Measurements from ENCODE around the gene CD7.

CD7 gene

DNA sequence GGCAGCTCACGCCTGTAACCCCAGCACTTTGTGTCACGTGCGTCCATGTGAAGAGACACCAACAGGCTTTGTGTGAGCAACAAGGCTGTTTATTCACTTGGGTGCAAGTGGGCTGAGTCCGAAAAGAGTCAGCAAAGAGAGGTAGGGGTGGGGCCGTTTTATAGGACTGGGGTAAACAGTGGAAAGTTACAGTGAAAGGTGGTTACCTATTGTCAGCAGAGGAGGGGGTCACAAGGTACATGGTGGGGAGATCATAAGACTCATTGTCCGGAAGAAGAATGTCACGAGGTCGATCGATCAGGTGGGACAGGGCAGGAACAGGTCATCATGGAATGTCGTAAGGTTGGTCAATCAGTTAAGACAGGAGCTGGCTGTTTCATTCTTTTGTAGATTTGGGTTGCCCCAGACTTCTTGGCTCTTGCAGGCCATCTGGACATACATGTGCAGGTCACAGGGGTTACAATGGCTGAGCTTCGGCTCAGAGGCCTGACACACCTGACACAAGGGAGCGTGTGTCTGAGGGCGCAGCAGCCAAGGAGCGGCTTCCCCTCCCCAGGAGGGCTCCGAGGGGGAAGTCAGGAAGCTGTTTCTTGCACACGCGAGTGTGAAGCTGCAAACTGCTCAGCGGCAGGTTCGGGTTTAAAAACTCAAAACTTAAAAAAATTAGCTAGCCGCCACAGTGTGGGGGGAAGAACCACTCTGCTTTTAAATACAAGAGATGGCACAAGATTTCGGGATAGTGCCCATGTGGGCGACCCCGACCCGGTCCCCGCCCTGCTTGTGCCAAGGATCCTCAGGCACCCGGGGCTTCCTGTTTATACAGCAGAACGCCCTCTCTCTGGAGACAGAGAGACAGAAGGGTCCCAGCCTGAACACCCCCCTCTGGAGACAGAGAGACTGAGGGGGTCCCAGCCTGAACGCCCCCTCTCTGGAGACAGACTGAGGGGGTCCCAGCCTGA, 29.2 kb upstream of the CD7 start:
- H3K27ac ChIP-seq = no peak overlapping the region

GRCh38 chr17:82345151-82345976, 28.0 kb upstream of the CD7 start:
- Histone ChIP-seq H3K27ac (no peak overlapping the region), H2AFZ (ENCODE audit: low read depth) (no peak overlapping the region), H3K9ac (no peak overlapping the region), H3K27me3 (ENCODE audit: insufficient read depth, low read depth) (no peaks in the 10 kb centered on the region), H3K4me1 (ENCODE audit: low read depth, poor library complexity, severe bottlenecking) (peaks cover 25% of the 10 kb centered on the region), H4K20me1 (ENCODE audit: insufficient read depth) (no peaks in the 10 kb centered on the region), H3K79me2 (ENCODE audit: insufficient read depth, low read depth) (no peaks in the 10 kb centered on the region), H3K4me2 (no peak overlapping the region), H3K4me3 (IDR thresholded peaks at IDR 0.05; ENCODE audit: insufficient read depth, low read depth, low read length) (no peak overlapping the region), H3K36me3 (ENCODE audit: insufficient read depth) (no peaks in the 10 kb centered on the region)
- TF ChIP-seq CTCF (conservative IDR thresholded peaks at IDR 0.05; ENCODE audit: low read depth, low read length) = no peak

More for the DNA sequence above, 29.2 kb upstream of the CD7 start:
- H3K79me2 ChIP-seq (ENCODE audit: insufficient read depth, low read depth) = no peaks in the 10 kb centered on the region
- H3K4me1 ChIP-seq (ENCODE audit: low read depth, poor library complexity, severe bottlenecking) = peaks cover 37% of the 10 kb centered on the region
- no peaks in the 10 kb centered on the region for H3K27me3 ChIP-seq (ENCODE audit: insufficient read depth, low read depth)
- no peak overlapping the region for H3K4me2 ChIP-seq
- no peak overlapping the region for H3K9ac ChIP-seq
- H2AFZ ChIP-seq (ENCODE audit: low read depth) = no peak overlapping the region
- TF ChIP-seq CTCF (conservative IDR thresholded peaks at IDR 0.05; ENCODE audit: low read depth, low read length) = no peak
- no peaks in the 10 kb centered on the region for H3K36me3 ChIP-seq (ENCODE audit: insufficient read depth)
- no peaks in the 10 kb centered on the region for H4K20me1 ChIP-seq (ENCODE audit: insufficient read depth)
- H3K4me3 ChIP-seq (IDR thresholded peaks at IDR 0.05; ENCODE audit: insufficient read depth, low read depth, low read length) = no peak overlapping the region

GRCh38 chr17:82344175-82344907, 26.9 kb upstream of the CD7 start:
- TF ChIP-seq CTCF (conservative IDR thresholded peaks at IDR 0.05; ENCODE audit: low read depth, low read length) = no peak
- peaks cover 15% of the 10 kb centered on the region for H3K4me1 ChIP-seq (ENCODE audit: low read depth, poor library complexity, severe bottlenecking)
- H3K79me2 ChIP-seq (ENCODE audit: insufficient read depth, low read depth) = no peaks in the 10 kb centered on the region
- no peaks in the 10 kb centered on the region for H3K36me3 ChIP-seq (ENCODE audit: insufficient read depth)
- H4K20me1 ChIP-seq (ENCODE audit: insufficient read depth) = no peaks in the 10 kb centered on the region
- H2AFZ ChIP-seq (ENCODE audit: low read depth) = no peak overlapping the region
- H3K4me2 ChIP-seq = no peak overlapping the region
- H3K27me3 ChIP-seq (ENCODE audit: insufficient read depth, low read depth) = no peaks in the 10 kb centered on the region
- H3K27ac ChIP-seq = no peak overlapping the region
- no peak overlapping the region for H3K4me3 ChIP-seq (IDR thresholded peaks at IDR 0.05; ENCODE audit: insufficient read depth, low read depth, low read length)
- no peak overlapping the region for H3K9ac ChIP-seq

GRCh38 chr17:82343560-82343959, 26.2 kb upstream of the CD7 start:
- H4K20me1 ChIP-seq (ENCODE audit: insufficient read depth) = no peaks in the 10 kb centered on the region
- H3K79me2 ChIP-seq (ENCODE audit: insufficient read depth, low read depth) = no peaks in the 10 kb centered on the region
- H3K4me3 ChIP-seq (IDR thresholded peaks at IDR 0.05; ENCODE audit: insufficient read depth, low read depth, low read length) = no peak overlapping the region
- no peak for TF ChIP-seq CTCF (conservative IDR thresholded peaks at IDR 0.05; ENCODE audit: low read depth, low read length)
- H3K9ac ChIP-seq = no peak overlapping the region
- H3K36me3 ChIP-seq (ENCODE audit: insufficient read depth) = no peaks in the 10 kb centered on the region
- H3K27me3 ChIP-seq (ENCODE audit: insufficient read depth, low read depth) = no peaks in the 10 kb centered on the region; the same call in 1 of the 2 replicates
- peaks cover 8% of the 10 kb centered on the region for H3K4me1 ChIP-seq (ENCODE audit: low read depth, poor library complexity, severe bottlenecking)
- no peak overlapping the region for H3K4me2 ChIP-seq
- H2AFZ ChIP-seq (ENCODE audit: low read depth) = no peak overlapping the region
- no peak overlapping the region for H3K27ac ChIP-seq
